Measurements from ENCODE around the gene CCND1.
A peak's percentile ranks its signal among the peaks of the same experiment; 100 is the strongest.

Gene CCND1

DNA sequence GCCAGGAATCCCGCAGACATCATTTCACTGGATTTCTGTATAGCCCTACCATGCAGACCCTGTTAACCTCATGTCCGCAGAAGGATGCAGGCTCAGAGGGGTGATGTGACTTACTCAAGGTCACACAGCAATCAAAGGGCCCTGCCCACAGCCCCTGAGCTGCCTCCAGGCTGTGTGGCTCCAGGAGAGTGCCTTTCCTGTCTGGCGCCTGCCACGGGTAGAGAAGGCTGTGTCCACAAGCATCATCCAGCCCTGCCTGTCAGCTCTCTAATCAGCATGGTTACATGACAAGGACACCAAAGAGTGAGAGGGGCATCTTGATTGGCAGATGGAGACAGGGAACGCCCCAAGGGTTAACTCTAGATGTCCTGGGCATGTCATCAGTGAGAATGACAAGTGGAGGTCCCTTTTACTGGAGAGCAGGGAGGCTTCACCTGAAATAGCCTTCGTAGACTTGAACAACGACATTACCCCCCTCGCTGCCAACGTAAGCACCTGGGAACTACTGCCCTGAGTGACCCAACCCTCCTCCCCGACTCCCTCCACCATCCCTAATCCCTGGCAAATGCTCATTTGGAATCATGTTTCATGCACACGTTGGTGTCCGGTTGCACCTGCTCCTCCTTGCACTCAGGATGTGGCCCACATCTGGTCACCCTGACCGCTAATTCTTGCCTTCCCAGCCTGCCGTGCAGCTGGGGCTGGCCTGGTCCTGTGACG is 56.0 kb downstream of the CCND1 start:
- peak; percentile 29 for DNase-seq

GRCh38 chr11:69697469-69697843 is 56.5 kb downstream of the CCND1 start:
- no peak for DNase-seq

DNA sequence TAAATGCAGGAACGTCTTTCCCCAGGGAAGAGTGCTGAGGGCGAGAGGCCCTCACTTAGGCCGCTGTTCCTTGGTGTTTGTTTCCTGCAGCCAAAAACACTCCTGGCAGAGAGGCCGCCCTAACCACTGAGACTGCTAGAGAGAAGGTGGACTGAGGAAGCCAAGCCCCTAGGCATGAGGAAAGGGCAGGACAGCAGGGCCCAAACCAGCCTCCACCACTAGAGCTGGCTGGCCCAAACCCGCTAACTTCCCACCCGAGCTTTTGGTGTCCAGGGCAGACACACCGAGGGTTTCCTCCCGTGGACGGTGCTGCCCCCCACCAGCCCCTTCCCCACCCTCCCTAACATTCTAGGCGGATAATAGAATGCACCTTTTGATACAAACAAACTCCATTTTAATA is 56.9 kb downstream of the CCND1 start:
- DNase-seq: no peak

DNA sequence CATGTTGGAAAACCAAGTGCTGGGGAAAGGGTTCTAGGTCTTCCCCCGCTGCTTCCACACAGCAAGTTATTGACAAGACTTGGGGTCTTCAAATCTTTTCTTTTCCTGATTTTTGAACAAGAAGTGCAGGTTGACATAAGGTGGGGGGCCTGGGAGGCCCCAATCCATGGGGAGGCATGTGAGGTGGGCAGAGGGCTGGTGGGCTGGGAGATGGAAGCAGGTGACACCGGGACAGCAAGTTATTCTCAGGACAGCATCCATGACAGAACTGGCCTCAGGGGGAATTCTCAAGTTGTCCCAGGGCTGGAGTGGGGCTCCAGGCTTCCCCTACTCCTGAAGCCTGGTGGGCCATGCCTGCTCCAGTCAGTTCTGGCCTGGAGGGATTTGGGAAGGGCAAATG is 57.4 kb downstream of the CCND1 start:
- DNase-seq: no peak

- peak; percentile 71 for DNase-seq
These were observed 58.3 kb downstream of the CCND1 start for GRCh38 chr11:69699213-69699612.

DNA sequence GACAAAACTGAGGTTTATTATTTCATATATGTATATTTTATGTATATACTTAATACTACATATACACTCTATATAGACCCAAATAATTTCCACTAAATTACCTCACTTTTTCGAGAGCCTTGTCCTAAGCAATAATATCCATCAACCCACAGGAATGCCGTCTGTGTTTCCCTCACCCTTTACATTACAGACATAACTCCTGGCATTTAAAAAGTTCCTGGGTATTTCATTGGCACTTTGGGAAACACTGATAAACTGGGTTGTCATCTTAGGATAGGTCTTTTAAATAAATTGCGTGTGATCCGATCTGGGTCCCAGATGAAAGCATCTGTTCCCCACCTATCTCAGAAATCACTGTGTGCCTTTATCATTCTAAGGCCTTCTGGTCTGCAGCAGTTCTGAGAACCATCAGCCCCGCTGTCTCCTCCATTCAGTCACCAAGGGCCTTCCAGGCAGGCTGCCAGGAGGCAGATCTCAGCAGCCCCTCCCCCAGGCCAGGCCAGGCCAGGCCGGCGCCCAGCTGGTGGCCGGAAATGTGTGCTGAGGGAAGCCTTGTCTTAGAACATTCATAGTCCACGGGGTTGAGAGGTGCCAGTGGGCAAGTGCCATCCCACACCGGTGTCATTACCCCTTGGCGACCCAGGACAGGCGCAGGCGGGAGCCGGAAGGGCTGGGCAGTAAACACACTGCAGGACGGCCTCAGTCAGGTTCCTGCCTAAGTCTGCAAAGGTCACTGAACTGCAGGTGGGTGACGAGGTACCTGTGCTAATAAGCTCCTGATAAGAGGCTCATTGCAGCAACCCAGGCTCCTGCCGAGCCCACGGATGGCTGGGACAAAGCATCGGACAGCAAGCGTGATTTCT is 59.6 kb downstream of the CCND1 start:
- DNase-seq: peak; percentile 85

- no peak for DNase-seq
These were observed 61.3 kb downstream of the CCND1 start for GRCh38 chr11:69702239-69702691.

- no peak for DNase-seq
These were observed 62.0 kb downstream of the CCND1 start for GRCh38 chr11:69702769-69703452.

DNA sequence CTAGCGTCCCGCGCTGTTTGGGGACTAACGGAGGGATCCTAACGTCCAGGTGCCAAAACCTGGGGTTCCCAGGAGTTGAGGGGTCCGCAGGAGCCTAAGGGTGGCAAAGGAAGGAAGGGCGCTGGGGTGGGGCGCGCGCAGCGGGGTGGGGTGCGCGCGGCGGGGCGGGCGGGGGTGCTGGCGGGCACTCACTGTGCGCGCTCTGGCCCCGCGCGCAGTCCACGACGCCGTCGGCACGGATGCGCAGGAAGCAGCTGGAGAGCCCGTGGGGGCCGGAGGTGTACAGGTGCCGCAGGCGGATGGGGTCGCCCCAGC is 62.5 kb downstream of the CCND1 start:
- no peak for DNase-seq
